ENCODE measurements around the gene EEF1A1.

DNA sequence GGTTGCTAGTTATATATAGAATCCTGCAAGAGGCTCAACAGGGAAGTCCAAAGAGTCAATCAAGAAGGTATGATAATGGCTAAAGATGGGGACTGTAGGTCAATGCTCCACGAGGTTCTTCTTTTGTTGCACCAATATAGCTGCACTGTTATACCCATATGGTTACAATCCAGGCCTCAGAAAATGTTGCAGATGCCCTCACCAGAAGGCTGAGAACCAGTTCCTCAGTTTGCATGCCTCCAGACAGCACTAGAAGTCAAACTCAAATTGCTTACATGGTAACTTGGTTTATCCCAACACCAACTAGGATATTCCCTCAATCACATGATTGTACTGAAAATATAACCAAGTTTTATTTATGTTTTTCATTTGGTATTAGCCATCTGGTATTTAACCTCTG lies 12.1 kb downstream of the EEF1A1 start:
- TF ChIP-seq, protein P1, sequence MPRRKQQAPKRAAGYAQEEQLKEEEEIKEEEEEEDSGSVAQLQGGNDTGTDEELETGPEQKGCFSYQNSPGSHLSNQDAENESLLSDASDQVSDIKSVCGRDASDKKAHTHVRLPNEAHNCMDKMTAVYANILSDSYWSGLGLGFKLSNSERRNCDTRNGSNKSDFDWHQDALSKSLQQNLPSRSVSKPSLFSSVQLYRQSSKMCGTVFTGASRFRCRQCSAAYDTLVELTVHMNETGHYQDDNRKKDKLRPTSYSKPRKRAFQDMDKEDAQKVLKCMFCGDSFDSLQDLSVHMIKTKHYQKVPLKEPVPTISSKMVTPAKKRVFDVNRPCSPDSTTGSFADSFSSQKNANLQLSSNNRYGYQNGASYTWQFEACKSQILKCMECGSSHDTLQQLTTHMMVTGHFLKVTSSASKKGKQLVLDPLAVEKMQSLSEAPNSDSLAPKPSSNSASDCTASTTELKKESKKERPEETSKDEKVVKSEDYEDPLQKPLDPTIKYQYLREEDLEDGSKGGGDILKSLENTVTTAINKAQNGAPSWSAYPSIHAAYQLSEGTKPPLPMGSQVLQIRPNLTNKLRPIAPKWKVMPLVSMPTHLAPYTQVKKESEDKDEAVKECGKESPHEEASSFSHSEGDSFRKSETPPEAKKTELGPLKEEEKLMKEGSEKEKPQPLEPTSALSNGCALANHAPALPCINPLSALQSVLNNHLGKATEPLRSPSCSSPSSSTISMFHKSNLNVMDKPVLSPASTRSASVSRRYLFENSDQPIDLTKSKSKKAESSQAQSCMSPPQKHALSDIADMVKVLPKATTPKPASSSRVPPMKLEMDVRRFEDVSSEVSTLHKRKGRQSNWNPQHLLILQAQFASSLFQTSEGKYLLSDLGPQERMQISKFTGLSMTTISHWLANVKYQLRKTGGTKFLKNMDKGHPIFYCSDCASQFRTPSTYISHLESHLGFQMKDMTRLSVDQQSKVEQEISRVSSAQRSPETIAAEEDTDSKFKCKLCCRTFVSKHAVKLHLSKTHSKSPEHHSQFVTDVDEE (CRISPR knock-in tag; IDR thresholded peaks at IDR 0.05) = no peak
- TF ChIP-seq ZNF70 (CRISPR knock-in tag; IDR thresholded peaks at IDR 0.05) = no peak
- TF ChIP-seq ZC3H10 (CRISPR knock-in tag; IDR thresholded peaks at IDR 0.05) = no peak
- TF ChIP-seq, protein P2, sequence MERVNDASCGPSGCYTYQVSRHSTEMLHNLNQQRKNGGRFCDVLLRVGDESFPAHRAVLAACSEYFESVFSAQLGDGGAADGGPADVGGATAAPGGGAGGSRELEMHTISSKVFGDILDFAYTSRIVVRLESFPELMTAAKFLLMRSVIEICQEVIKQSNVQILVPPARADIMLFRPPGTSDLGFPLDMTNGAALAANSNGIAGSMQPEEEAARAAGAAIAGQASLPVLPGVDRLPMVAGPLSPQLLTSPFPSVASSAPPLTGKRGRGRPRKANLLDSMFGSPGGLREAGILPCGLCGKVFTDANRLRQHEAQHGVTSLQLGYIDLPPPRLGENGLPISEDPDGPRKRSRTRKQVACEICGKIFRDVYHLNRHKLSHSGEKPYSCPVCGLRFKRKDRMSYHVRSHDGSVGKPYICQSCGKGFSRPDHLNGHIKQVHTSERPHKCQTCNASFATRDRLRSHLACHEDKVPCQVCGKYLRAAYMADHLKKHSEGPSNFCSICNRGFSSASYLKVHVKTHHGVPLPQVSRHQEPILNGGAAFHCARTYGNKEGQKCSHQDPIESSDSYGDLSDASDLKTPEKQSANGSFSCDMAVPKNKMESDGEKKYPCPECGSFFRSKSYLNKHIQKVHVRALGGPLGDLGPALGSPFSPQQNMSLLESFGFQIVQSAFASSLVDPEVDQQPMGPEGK (CRISPR knock-in tag; IDR thresholded peaks at IDR 0.05; ENCODE audit: borderline replicate concordance) = no peak
- TF ChIP-seq SNAI2 (CRISPR knock-in tag; IDR thresholded peaks at IDR 0.05) = no peak
- no peak for TF ChIP-seq GLIS3 (CRISPR knock-in tag; IDR thresholded peaks at IDR 0.05)
- no peak for TF ChIP-seq ESRRG (CRISPR knock-in tag; IDR thresholded peaks at IDR 0.05)
